GM12874 (cell line): Measurements from ENCODE around the gene PICALM.

Experiments used
- CTCF ChIP-seq: IDR thresholded peaks from 2 replicates; pipeline ENCODE4 v1.5.1; 2011; ENCODE audit warnings: low read depth, mild to moderate bottlenecking, control low read depth, low read length, moderate library complexity; ENCODE audit not compliant: insufficient read depth

The PICALM gene

DNA sequence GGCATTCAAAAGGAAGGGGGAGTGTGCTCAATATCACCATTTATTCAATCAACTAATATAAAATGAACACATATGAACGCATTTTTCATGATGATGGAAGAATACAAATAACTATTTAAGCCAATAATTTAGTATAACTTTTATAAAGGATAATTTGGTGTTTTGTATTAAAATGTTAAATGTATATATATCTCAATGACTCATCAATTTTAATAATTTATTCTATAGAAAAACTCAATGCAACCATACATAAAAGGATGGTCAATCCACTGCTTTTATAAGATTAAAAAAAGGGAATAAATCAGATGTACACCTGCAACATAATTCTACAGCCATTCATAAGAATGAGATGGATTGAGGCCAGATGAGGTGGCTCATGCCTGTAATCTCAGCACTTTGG is 50.6 kb downstream of the PICALM start:
- TF ChIP-seq CTCF = no peak

GRCh38 chr11:86016451-86016850 is 52.4 kb downstream of the PICALM start:
- TF ChIP-seq CTCF = no peak

DNA sequence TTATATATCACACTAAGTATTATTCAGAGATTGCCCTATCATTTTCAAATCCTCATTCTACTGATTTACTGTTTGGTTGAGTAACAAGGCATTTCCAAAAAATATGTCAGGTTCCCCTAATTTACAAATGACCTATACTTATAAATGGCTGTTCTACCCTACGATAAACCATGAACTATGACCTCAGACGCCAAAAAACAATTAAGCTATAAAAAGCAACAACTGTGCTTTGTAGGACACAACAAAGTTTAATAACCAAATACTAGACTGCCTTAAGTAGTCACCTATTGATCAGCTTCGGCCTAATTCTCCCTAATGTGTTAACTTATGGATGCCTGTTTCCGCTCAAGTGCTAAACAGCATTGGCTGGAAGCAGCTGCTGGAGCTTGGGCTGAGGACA is 53.2 kb downstream of the PICALM start:
- TF ChIP-seq CTCF = no peak

DNA sequence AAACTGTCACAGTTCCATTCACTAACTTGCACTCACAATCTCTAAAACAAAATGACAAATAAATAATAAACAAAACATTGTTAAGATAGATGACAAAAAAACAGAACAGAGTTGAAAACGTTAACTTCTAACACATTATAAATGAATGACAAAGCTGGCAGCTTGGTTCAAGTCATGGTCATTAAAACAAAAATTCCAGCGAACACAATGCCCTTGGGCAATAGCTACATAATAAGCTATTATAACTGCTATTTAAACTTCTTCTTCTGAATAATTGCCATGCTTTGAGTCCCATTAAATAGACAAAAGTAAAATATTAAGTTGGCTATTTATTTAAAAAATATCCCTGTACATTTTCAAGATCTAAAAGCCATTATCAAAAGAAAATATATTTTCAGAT is 54.7 kb downstream of the PICALM start:
- TF ChIP-seq CTCF = no peak

DNA sequence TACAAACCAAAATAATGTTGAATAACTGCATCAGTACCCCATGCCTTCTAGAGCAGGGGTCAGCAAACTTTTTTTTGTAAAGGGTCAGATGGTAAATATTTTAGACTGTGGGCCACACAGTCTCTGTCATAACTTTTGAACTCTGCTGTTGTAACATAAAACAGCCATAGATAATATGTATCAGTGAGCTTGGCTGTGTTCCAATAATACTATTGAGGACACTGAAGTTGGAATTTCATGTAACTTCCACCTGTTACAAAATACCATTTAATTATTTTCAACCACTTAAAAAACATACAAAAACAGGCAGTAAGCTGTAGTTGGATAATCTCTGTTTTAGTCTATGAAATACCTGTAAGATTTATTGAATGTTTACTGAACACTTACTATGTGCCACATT is 55.2 kb downstream of the PICALM start:
- no peak for TF ChIP-seq CTCF

- TF ChIP-seq CTCF = no peak
These were observed 57.7 kb downstream of the PICALM start for GRCh38 chr11:86011175-86011574.

DNA sequence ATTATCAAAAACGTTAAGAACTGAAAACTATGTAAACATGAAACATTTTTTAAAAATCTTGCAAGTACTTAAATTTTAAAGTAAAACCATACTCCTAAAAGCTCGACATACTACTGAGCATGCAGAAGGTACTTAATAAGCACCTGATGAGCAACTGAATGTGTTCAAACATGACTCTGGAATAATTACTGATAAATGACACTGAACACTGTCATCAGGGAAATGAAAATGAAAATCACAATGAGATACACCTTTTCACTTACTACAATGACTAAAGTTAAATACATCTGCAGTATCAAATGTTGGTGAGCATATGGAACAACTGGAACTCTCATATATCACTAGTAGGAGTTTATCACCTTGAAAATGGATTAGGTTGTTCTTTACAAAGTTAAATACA is 65.2 kb downstream of the PICALM start:
- no peak for TF ChIP-seq CTCF

DNA sequence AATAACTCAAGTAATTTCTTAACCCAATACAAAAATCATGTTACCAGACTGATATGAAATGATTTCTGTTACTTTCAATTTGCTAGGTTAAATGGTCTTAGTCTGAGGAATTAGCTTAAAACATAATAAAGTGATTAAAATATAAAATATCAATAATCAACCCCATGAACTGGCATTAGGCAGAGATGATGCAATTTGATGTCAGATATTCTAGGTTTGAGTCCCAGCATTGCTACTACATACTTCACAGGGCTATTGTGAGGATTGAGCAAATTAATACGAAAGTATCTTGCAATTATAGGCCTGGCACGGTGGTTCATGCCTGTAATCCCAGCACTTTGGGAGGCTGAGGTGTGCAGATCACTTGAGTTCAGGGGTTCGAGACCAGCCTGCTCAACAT is 66.5 kb downstream of the PICALM start:
- TF ChIP-seq CTCF = no peak
